Ovary (tissue), 3 donors: ENCODE data around the gene GNA12.
"Not testable (repeated sequence)": the region's sequence is repeated elsewhere in the genome, so short reads cannot be mapped to it uniquely, and the experiment has no call there.

ENCODE experiments used
- EP300 ChIP-seq: sonication (generic); formaldehyde crosslinking; IDR thresholded peaks from one replicate; pipeline ENCODE4 v1.6.1; 2017; ENCODE audit warnings: antibody characterized with exemption
- POLR2A ChIP-seq: fragments of 450-650 bp; IDR thresholded peaks from one replicate; pipeline ENCODE4 v1.6.1; 2017; ENCODE audit warnings: antibody characterized with exemption, mild to moderate bottlenecking, moderate library complexity
- TF ChIP-seq, protein P1 (sequence below), 3 donors: fragments of 450-650 bp in 2 of 3; fragments of 200-600 bp in 1 of 3; IDR thresholded peaks; one replicate each; pipeline versions ENCODE4 v1.5.1 to v1.8.0; 2016 to 2022; ENCODE audit warnings: antibody characterized with exemption in 3 of 3, mild to moderate bottlenecking in 1 of 3
- donor health status: DM: no; HTN: no; CAD: no.

DNA sequence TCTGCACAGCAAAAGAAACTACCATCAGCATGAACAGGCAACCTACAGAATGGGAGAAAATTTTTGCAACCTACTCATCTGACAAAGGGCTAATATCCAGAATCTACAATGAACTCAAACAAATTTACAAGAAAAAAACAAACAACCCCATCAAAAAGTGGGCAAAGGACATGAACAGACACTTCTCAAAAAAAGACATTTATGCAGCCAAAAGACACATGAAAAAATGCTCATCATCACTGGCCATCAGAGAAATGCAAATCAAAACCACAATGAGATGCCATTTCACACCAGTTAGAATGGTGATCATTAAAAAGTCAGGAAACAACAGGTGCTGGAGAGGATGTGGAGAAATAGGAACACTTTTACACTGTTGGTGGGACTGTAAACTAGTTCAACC is 95.4 kb downstream of the GNA12 start:
- TF ChIP-seq POLR2A, EP300: not testable (repeated sequence)
- TF ChIP-seq, protein P1, sequence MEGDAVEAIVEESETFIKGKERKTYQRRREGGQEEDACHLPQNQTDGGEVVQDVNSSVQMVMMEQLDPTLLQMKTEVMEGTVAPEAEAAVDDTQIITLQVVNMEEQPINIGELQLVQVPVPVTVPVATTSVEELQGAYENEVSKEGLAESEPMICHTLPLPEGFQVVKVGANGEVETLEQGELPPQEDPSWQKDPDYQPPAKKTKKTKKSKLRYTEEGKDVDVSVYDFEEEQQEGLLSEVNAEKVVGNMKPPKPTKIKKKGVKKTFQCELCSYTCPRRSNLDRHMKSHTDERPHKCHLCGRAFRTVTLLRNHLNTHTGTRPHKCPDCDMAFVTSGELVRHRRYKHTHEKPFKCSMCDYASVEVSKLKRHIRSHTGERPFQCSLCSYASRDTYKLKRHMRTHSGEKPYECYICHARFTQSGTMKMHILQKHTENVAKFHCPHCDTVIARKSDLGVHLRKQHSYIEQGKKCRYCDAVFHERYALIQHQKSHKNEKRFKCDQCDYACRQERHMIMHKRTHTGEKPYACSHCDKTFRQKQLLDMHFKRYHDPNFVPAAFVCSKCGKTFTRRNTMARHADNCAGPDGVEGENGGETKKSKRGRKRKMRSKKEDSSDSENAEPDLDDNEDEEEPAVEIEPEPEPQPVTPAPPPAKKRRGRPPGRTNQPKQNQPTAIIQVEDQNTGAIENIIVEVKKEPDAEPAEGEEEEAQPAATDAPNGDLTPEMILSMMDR (IDR thresholded peaks at IDR 0.05), result not testable (repeated sequence)
